ENCODE measurements around the gene CPNE6.

The CPNE6 gene

GRCh38 chr14:24116128-24116814 lies 44.9 kb downstream of the CPNE6 start:
- no peak for TF ChIP-seq CTCF (IDR thresholded peaks at IDR 0.05; ENCODE audit: insufficient read depth, low read length, poor library complexity, severe bottlenecking)
- H3K27me3 ChIP-seq (replicated peaks; ENCODE audit: control insufficient read depth, insufficient read depth, low read length) = no peaks in the 10 kb centered on the region
- DNase-seq (ENCODE audit: extremely low read depth, insufficient read length) = no peak
- H3K36me3 ChIP-seq (ENCODE audit: control insufficient read depth, insufficient read depth, low read length) = peaks cover 34% of the 10 kb centered on the region
- peak overlapping the region; percentile 72 for H3K4me3 ChIP-seq (replicated peaks; ENCODE audit: low read depth, low read length)

- Histone ChIP-seq H3K4me3 (replicated peaks; ENCODE audit: low read depth, low read length) (no peak overlapping the region), H3K36me3 (ENCODE audit: control insufficient read depth, insufficient read depth, low read length) (peaks cover 34% of the 10 kb centered on the region), H3K27me3 (replicated peaks; ENCODE audit: control insufficient read depth, insufficient read depth, low read length) (no peaks in the 10 kb centered on the region)
- no peak for TF ChIP-seq CTCF (IDR thresholded peaks at IDR 0.05; ENCODE audit: insufficient read depth, low read length, poor library complexity, severe bottlenecking)
- no peak for DNase-seq (ENCODE audit: extremely low read depth, insufficient read length)
These were observed 45.8 kb downstream of the CPNE6 start for GRCh38 chr14:24117179-24117578.

- DNase-seq (ENCODE audit: extremely low read depth, insufficient read length) = no peak
- no peak for TF ChIP-seq CTCF (IDR thresholded peaks at IDR 0.05; ENCODE audit: insufficient read depth, low read length, poor library complexity, severe bottlenecking)
- Histone ChIP-seq H3K36me3 (ENCODE audit: control insufficient read depth, insufficient read depth, low read length) (peaks cover 41% of the 10 kb centered on the region), H3K27me3 (replicated peaks; ENCODE audit: control insufficient read depth, insufficient read depth, low read length) (no peaks in the 10 kb centered on the region), H3K4me3 (replicated peaks; ENCODE audit: low read depth, low read length) (no peak overlapping the region)
These were observed 48.3 kb downstream of the CPNE6 start for GRCh38 chr14:24119691-24120090.

GRCh38 chr14:24121210-24121609 lies 49.8 kb downstream of the CPNE6 start:
- H3K36me3 ChIP-seq (ENCODE audit: control insufficient read depth, insufficient read depth, low read length) = peaks cover 43% of the 10 kb centered on the region
- H3K27me3 ChIP-seq (replicated peaks; ENCODE audit: control insufficient read depth, insufficient read depth, low read length) = no peaks in the 10 kb centered on the region
- TF ChIP-seq CTCF (IDR thresholded peaks at IDR 0.05; ENCODE audit: insufficient read depth, low read length, poor library complexity, severe bottlenecking) = no peak
- no peak overlapping the region for H3K4me3 ChIP-seq (replicated peaks; ENCODE audit: low read depth, low read length)
- DNase-seq (ENCODE audit: extremely low read depth, insufficient read length) = no peak

- no peak for TF ChIP-seq CTCF (IDR thresholded peaks at IDR 0.05; ENCODE audit: insufficient read depth, low read length, poor library complexity, severe bottlenecking)
- DNase-seq (ENCODE audit: extremely low read depth, insufficient read length) = no peak
- Histone ChIP-seq H3K36me3 (ENCODE audit: control insufficient read depth, insufficient read depth, low read length) (peaks cover 36% of the 10 kb centered on the region), H3K27me3 (replicated peaks; ENCODE audit: control insufficient read depth, insufficient read depth, low read length) (no peaks in the 10 kb centered on the region), H3K4me3 (replicated peaks; ENCODE audit: low read depth, low read length) (no peak overlapping the region)
These were observed 51.1 kb downstream of the CPNE6 start for GRCh38 chr14:24122416-24122815.

- no peak for DNase-seq (ENCODE audit: extremely low read depth, insufficient read length)
- no peak for TF ChIP-seq CTCF (IDR thresholded peaks at IDR 0.05; ENCODE audit: insufficient read depth, low read length, poor library complexity, severe bottlenecking)
- H3K4me3 ChIP-seq (replicated peaks; ENCODE audit: low read depth, low read length) = no peak overlapping the region
- H3K36me3 ChIP-seq (ENCODE audit: control insufficient read depth, insufficient read depth, low read length) = peaks cover 34% of the 10 kb centered on the region
- H3K27me3 ChIP-seq (replicated peaks; ENCODE audit: control insufficient read depth, insufficient read depth, low read length) = no peaks in the 10 kb centered on the region
These were observed 51.5 kb downstream of the CPNE6 start for GRCh38 chr14:24122898-24123297.
